Neural cell (in vitro differentiated cells): ENCODE results near the gene OR5B2. TPM values are rescaled to one million over a fixed set of nuclear protein-coding genes. Genes with fewer than 3 reads are reported as not detected.

ENCODE experiments used
- H2AFZ ChIP-seq: fragments of 200-600, 300-800 bp; sonication (generic), shearing (Covaris generic); 2 replicates; pipeline ENCODE4 v1.6.0; 2014; ENCODE audit warnings: low read depth, mild to moderate bottlenecking, antibody characterized with exemption, low read length, moderate library complexity
- H3F3A ChIP-seq: fragments of 200-600 bp; shearing (Covaris generic); 2 replicates; pipeline ENCODE4 v1.6.1; 2016; ENCODE audit warnings: mild to moderate bottlenecking, moderate library complexity, mixed read lengths, antibody characterized with exemption, low read length; ENCODE audit not compliant: insufficient read depth, poor library complexity, severe bottlenecking
- H3K27ac ChIP-seq: fragments of 200-600, 300-800 bp; sonication (generic), shearing (Covaris generic); 2 replicates; pipeline ENCODE4 v1.5.1; 2014; ENCODE audit warnings: mild to moderate bottlenecking, low read length, moderate library complexity
- H3K27me3 ChIP-seq: fragments of 300-800, 200-600 bp; sonication (generic), shearing (Covaris generic); 2 replicates; pipeline ENCODE4 v1.6.0; 2014; ENCODE audit warnings: mild to moderate bottlenecking, low read depth, low read length, moderate library complexity; ENCODE audit not compliant: insufficient read depth
- H3K36me3 ChIP-seq: fragments of 300-800, 200-600 bp; sonication (generic), shearing (Covaris generic); 2 replicates; pipeline ENCODE4 v1.5.1; 2014; ENCODE audit warnings: mild to moderate bottlenecking, antibody characterized with exemption, low read length, moderate library complexity; ENCODE audit not compliant: insufficient read depth
- H3K4me2 ChIP-seq: fragments of 300-800, 200-600 bp; sonication (generic), shearing (Covaris generic); 2 replicates; pipeline ENCODE4 v1.6.0; 2014; ENCODE audit warnings: mild to moderate bottlenecking, low read length
- H3K4me3 ChIP-seq: fragments of 300-800, 200-600 bp; sonication (generic), shearing (Covaris generic); 2 replicates; pipeline ENCODE4 v1.5.1; 2014; ENCODE audit warnings: mild to moderate bottlenecking, low read length, moderate library complexity
- H3K79me2 ChIP-seq: fragments of 200-600 bp; shearing (Covaris generic); replicated peaks from 2 replicates; pipeline ENCODE4 v1.6.0; 2014; ENCODE audit warnings: mild to moderate bottlenecking, low read length, moderate library complexity; ENCODE audit not compliant: insufficient read depth
- H3K9ac ChIP-seq: fragments of 300-800, 200-600 bp; sonication (generic), shearing (Covaris generic); 2 replicates; pipeline ENCODE4 v1.6.1; 2016; ENCODE audit warnings: mild to moderate bottlenecking, low read length, mixed read lengths
- H3K9me2 ChIP-seq: fragments of 200-600 bp; shearing (Covaris generic); 2 replicates; pipeline ENCODE4 v1.6.1; 2016; ENCODE audit warnings: mild to moderate bottlenecking, low read length, mixed read lengths; ENCODE audit not compliant: insufficient read depth
- H3K9me3 ChIP-seq: fragments of 200-600, 300-800 bp; sonication (generic), shearing (Covaris generic); 2 replicates; pipeline ENCODE4 v1.6.1; 2016; ENCODE audit warnings: mild to moderate bottlenecking, mixed run types, low read length, moderate library complexity, mixed read lengths
- H4K20me1 ChIP-seq: fragments of 200-600 bp; shearing (Covaris generic); 2 replicates; pipeline ENCODE4 v1.6.1; 2016; ENCODE audit warnings: mild to moderate bottlenecking, mixed run types; ENCODE audit not compliant: insufficient read depth
- EP300 ChIP-seq: fragments of 450-650 bp; conservative IDR thresholded peaks from 2 replicates; pipeline ENCODE4 v1.6.1; 2014; ENCODE audit warnings: antibody characterized with exemption, mild to moderate bottlenecking, moderate library complexity; ENCODE audit not compliant: poor library complexity, severe bottlenecking
- EZH2 ChIP-seq: fragments of 200-600, 300-800 bp; shearing (Covaris generic), sonication (generic); IDR thresholded peaks from 2 replicates; pipeline ENCODE4 v1.6.1; 2014; ENCODE audit warnings: antibody characterized with exemption, low read length, borderline replicate concordance, mild to moderate bottlenecking; ENCODE audit not compliant: insufficient read depth, poor library complexity, severe bottlenecking
- MXI1 ChIP-seq: fragments of 450-650 bp; conservative IDR thresholded peaks from 2 replicates; pipeline ENCODE4 v1.6.1; 2014; ENCODE audit warnings: antibody characterized with exemption, mild to moderate bottlenecking; ENCODE audit not compliant: poor library complexity, severe bottlenecking
- POLR2AphosphoS5 ChIP-seq: IDR thresholded peaks from 2 replicates; pipeline ENCODE4 v1.6.1; 2012
- RAD21 ChIP-seq: fragments of 450-650 bp; conservative IDR thresholded peaks from 2 replicates; pipeline ENCODE4 v1.6.1; 2014; ENCODE audit warnings: antibody characterized with exemption, mild to moderate bottlenecking, moderate library complexity
- SMC3 ChIP-seq: fragments of 450-650 bp; conservative IDR thresholded peaks from 2 replicates; pipeline ENCODE4 v1.6.1; 2014; ENCODE audit warnings: antibody characterized with exemption, mild to moderate bottlenecking, moderate library complexity; ENCODE audit not compliant: poor library complexity
- TAF1 ChIP-seq: IDR thresholded peaks from 2 replicates; pipeline ENCODE4 v1.6.1; 2012; ENCODE audit warnings: low read depth
- polyA plus RNA-seq: library from polyadenylated mRNA; depleted of rRNA; stranded (reverse); fragments of >200 nt; gene quantifications from 2 replicates; pipeline ENCODE4 v1.2.3, GENCODE V29; 2014
- TF ChIP-seq, protein P1 (sequence below): IDR thresholded peaks from 2 replicates; pipeline ENCODE4 v1.6.1; 2012; ENCODE audit warnings: borderline replicate concordance
- TF ChIP-seq, protein P2 (sequence below): fragments of 450-650 bp; IDR thresholded peaks from 2 replicates; pipeline ENCODE4 v1.5.1; 2014; ENCODE audit warnings: antibody characterized with exemption, mild to moderate bottlenecking, moderate library complexity; ENCODE audit not compliant: poor library complexity, severe bottlenecking

The OR5B2 gene
- polyA plus RNA-seq, 1 donor from 2014 or later, result not detected

DNA sequence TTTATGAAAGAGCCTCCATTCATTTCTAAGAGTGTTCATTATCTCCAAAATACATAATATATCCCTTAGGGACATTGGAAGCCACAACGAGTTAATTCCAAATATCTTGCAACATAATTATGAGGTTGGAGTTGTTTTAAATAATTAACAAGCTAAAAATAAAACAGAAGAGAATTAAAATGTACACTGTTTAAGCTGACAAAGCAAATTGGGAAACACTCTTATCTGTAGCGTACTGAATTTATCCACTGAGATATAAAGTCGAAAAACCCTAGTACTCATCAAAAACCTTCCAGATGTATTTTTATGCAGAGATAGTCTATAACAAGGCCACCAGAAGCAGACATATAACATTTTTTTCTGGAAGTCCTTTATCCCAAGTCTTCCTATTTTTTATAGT lies 6.3 kb upstream of the OR5B2 start:
- no peak for TF ChIP-seq SMC3
- TF ChIP-seq, protein P1, sequence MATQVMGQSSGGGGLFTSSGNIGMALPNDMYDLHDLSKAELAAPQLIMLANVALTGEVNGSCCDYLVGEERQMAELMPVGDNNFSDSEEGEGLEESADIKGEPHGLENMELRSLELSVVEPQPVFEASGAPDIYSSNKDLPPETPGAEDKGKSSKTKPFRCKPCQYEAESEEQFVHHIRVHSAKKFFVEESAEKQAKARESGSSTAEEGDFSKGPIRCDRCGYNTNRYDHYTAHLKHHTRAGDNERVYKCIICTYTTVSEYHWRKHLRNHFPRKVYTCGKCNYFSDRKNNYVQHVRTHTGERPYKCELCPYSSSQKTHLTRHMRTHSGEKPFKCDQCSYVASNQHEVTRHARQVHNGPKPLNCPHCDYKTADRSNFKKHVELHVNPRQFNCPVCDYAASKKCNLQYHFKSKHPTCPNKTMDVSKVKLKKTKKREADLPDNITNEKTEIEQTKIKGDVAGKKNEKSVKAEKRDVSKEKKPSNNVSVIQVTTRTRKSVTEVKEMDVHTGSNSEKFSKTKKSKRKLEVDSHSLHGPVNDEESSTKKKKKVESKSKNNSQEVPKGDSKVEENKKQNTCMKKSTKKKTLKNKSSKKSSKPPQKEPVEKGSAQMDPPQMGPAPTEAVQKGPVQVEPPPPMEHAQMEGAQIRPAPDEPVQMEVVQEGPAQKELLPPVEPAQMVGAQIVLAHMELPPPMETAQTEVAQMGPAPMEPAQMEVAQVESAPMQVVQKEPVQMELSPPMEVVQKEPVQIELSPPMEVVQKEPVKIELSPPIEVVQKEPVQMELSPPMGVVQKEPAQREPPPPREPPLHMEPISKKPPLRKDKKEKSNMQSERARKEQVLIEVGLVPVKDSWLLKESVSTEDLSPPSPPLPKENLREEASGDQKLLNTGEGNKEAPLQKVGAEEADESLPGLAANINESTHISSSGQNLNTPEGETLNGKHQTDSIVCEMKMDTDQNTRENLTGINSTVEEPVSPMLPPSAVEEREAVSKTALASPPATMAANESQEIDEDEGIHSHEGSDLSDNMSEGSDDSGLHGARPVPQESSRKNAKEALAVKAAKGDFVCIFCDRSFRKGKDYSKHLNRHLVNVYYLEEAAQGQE, result no peak
- TF ChIP-seq RAD21, result no peak
- TF ChIP-seq EP300, result no peak
- TF ChIP-seq POLR2AphosphoS5, result no peak
- TF ChIP-seq EZH2, result no peak
- no peak for TF ChIP-seq TAF1
- no peak for TF ChIP-seq MXI1
- TF ChIP-seq, protein P2, sequence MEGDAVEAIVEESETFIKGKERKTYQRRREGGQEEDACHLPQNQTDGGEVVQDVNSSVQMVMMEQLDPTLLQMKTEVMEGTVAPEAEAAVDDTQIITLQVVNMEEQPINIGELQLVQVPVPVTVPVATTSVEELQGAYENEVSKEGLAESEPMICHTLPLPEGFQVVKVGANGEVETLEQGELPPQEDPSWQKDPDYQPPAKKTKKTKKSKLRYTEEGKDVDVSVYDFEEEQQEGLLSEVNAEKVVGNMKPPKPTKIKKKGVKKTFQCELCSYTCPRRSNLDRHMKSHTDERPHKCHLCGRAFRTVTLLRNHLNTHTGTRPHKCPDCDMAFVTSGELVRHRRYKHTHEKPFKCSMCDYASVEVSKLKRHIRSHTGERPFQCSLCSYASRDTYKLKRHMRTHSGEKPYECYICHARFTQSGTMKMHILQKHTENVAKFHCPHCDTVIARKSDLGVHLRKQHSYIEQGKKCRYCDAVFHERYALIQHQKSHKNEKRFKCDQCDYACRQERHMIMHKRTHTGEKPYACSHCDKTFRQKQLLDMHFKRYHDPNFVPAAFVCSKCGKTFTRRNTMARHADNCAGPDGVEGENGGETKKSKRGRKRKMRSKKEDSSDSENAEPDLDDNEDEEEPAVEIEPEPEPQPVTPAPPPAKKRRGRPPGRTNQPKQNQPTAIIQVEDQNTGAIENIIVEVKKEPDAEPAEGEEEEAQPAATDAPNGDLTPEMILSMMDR, result no peak
- H3K4me2 ChIP-seq, result no peak overlapping the region
- no peak overlapping the region for H3K9ac ChIP-seq
- H3K4me3 ChIP-seq, result no peak overlapping the region
- no peaks in the 10 kb centered on the region for H3K27me3 ChIP-seq
- no peaks in the 10 kb centered on the region for H3K9me2 ChIP-seq
- H3F3A ChIP-seq, result no peaks in the 10 kb centered on the region
- H2AFZ ChIP-seq, result no peak overlapping the region
- no peaks in the 10 kb centered on the region for H3K79me2 ChIP-seq
- no peaks in the 10 kb centered on the region for H4K20me1 ChIP-seq
- H3K9me3 ChIP-seq, result no peaks in the 10 kb centered on the region
- H3K36me3 ChIP-seq, result no peaks in the 10 kb centered on the region
- H3K27ac ChIP-seq, result no peak overlapping the region

DNA sequence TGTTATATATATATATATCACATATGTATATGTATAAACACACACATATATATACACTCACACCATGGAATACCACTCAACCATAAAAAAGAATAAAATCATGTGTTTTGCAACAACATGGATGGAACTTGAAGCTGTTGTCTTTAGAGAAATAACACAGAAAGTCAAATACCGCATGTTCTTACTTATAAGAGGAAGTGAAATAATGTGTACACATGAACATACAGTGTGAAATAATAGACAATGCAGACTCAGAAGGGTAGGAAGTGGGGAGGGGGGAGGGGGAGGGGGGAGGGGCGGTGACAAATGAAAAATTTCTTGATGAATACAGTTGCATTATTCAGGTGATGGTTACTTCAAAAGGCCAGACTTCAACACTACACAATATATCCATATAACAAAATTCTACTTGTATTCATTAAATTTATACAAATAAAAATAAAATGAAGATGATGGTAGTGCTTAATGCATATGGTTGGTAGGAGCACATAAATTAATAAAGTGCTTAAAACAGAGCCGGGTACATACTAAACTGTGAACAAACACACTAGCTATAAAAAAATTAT lies 5.8 kb upstream of the OR5B2 start:
- H2AFZ ChIP-seq, result no peak overlapping the region
- no peak overlapping the region for H3K9ac ChIP-seq
- no peak overlapping the region for H3K27ac ChIP-seq
- no peaks in the 10 kb centered on the region for H3K9me2 ChIP-seq
- no peak for TF ChIP-seq TAF1
- TF ChIP-seq EZH2, result no peak
- TF ChIP-seq MXI1, result no peak
- TF ChIP-seq EP300, result no peak
- TF ChIP-seq, protein P2, result no peak
- no peak for TF ChIP-seq RAD21
- TF ChIP-seq, protein P1, result no peak
- no peak for TF ChIP-seq SMC3
- no peaks in the 10 kb centered on the region for H3K9me3 ChIP-seq
- no peaks in the 10 kb centered on the region for H3K79me2 ChIP-seq
- H3K36me3 ChIP-seq, result no peaks in the 10 kb centered on the region
- no peaks in the 10 kb centered on the region for H4K20me1 ChIP-seq
- no peaks in the 10 kb centered on the region for H3K27me3 ChIP-seq
- no peak overlapping the region for H3K4me3 ChIP-seq
- no peak overlapping the region for H3K4me2 ChIP-seq
- H3F3A ChIP-seq, result no peaks in the 10 kb centered on the region
